Stimulated activated CD8-positive, alpha-beta memory T cell treated with anti-CD3 and anti-CD28 coated beads, Interleukin-15, amount 100 ng/mL, for 24 hours (primary cell): ENCODE results near the gene PPP4C.

Source experiments
- DNase-seq: peaks from one replicate; pipeline ENCODE4 v3.0.0-alpha.2; 2020; ENCODE audit warnings: low read depth

Gene PPP4C

GRCh38 chr16:30082545-30083090, 6.8 kb downstream of the PPP4C start:
- no peak for DNase-seq

GRCh38 chr16:30083216-30084055, 7.6 kb downstream of the PPP4C start:
- DNase-seq, result no peak

- no peak for DNase-seq
Observed at GRCh38 chr16:30084096-30084815, 8.5 kb downstream of the PPP4C start.

GRCh38 chr16:30084816-30085159, 9.0 kb downstream of the PPP4C start:
- DNase-seq, result no peak

GRCh38 chr16:30085247-30085646, 9.5 kb downstream of the PPP4C start:
- DNase-seq, result no peak

GRCh38 chr16:30085820-30086219, 10.0 kb downstream of the PPP4C start:
- DNase-seq, result no peak

GRCh38 chr16:30086291-30087140, 10.7 kb downstream of the PPP4C start:
- DNase-seq, result no peak

- no peak for DNase-seq
Observed at GRCh38 chr16:30087181-30087898, 11.5 kb downstream of the PPP4C start.

- no peak for DNase-seq
Observed at GRCh38 chr16:30088237-30088831, 12.5 kb downstream of the PPP4C start.

GRCh38 chr16:30088832-30089624, 13.2 kb downstream of the PPP4C start:
- DNase-seq, result no peak

- no peak for DNase-seq
Observed at GRCh38 chr16:30090610-30091331, 15.0 kb downstream of the PPP4C start.

GRCh38 chr16:30091474-30092372, 15.9 kb downstream of the PPP4C start, which contains the start of gene TBX6:
TBX6 (minus strand) TSS chr16:30091924; CDS start chr16:30091193, 731 bp downstream.
- peak; percentile 82 for DNase-seq

- DNase-seq, result no peak
Observed at GRCh38 chr16:30092373-30093010, 16.7 kb downstream of the PPP4C start.

GRCh38 chr16:30094541-30095165, 18.9 kb downstream of the PPP4C start:
- no peak for DNase-seq

- no peak for DNase-seq
Observed at GRCh38 chr16:30095166-30096078, 19.6 kb downstream of the PPP4C start.

- DNase-seq, result peak; percentile 72
Observed at GRCh38 chr16:30096105-30096861, 20.5 kb downstream of the PPP4C start, which contains the start of gene YPEL3. YPEL3 (minus strand) TSS chr16:30096213; CDS start chr16:30095482, 731 bp downstream.
